HUES6 (cell line): Measurements from ENCODE around the gene FBLN7.
"Not testable (repeated sequence)": the region's sequence is repeated elsewhere in the genome, so short reads cannot be mapped to it uniquely, and the experiment has no call there.

Experiments
- H3K27ac ChIP-seq: 2 replicates; pipeline ENCODE4 v1.7.0; 2013; ENCODE audit warnings: low read depth, mild to moderate bottlenecking, low read length, inconsistent platforms
- H3K27me3 ChIP-seq: 2 replicates; pipeline ENCODE4 v1.6.1; 2013; ENCODE audit warnings: low read length; ENCODE audit not compliant: control insufficient read depth, insufficient read depth
- H3K36me3 ChIP-seq: 2 replicates; pipeline ENCODE4 v1.6.1; 2013; ENCODE audit warnings: low read length; ENCODE audit not compliant: control insufficient read depth, insufficient read depth
- H3K4me1 ChIP-seq: 2 replicates; pipeline ENCODE4 v1.6.1; 2013; ENCODE audit warnings: low read length; ENCODE audit not compliant: control insufficient read depth, insufficient read depth
- H3K4me3 ChIP-seq: 2 replicates; pipeline ENCODE4 v1.5.1; 2013; ENCODE audit warnings: low read depth, low read length
- H3K9ac ChIP-seq: one replicate; pipeline ENCODE4 v1.6.1; 2013; ENCODE audit warnings: mild to moderate bottlenecking, low read length
- H3K9me3 ChIP-seq: 2 replicates; pipeline ENCODE4 v1.6.1; 2013; ENCODE audit warnings: low read depth, low read length; ENCODE audit not compliant: control insufficient read depth, insufficient read depth

Gene FBLN7, protein sequence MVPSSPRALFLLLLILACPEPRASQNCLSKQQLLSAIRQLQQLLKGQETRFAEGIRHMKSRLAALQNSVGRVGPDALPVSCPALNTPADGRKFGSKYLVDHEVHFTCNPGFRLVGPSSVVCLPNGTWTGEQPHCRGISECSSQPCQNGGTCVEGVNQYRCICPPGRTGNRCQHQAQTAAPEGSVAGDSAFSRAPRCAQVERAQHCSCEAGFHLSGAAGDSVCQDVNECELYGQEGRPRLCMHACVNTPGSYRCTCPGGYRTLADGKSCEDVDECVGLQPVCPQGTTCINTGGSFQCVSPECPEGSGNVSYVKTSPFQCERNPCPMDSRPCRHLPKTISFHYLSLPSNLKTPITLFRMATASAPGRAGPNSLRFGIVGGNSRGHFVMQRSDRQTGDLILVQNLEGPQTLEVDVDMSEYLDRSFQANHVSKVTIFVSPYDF

GRCh38 chr2:112138159-112139032 is at the start of gene FBLN7:
Gene FBLN7, plus strand, starts transcription at chr2:112138385. Its CDS starts 271 bp downstream, at chr2:112138656.
- Histone ChIP-seq H3K4me3 (peak within 1 kb of the TSS; percentile 62), H3K9ac (peak within 1 kb of the TSS; percentile 60), H3K27ac (no peak within 1 kb of the TSS)

GRCh38 chr2:112089375-112089774 is 48.8 kb upstream of the FBLN7 start:
- Histone ChIP-seq H3K4me3 (no peak overlapping the region), H3K9ac (no peak overlapping the region), H3K27me3 (no peaks in the 10 kb centered on the region), H3K9me3 (no peaks in the 10 kb centered on the region), H3K4me1 (no peaks in the 10 kb centered on the region; the same call in 1 of the 2 replicates), H3K36me3 (peaks cover 48% of the 10 kb centered on the region), H3K27ac (no peak overlapping the region)

More at GRCh38 chr2:112138159-112139032, at the start of gene FBLN7:
- Histone ChIP-seq H3K9me3 (peaks cover 1% of the 10 kb centered on the region; the same call in 1 of the 2 replicates), H3K27me3 (peaks cover 70% of the 10 kb centered on the region), H3K36me3 (no peaks in the 10 kb centered on the region), H3K4me1 (peaks cover 5% of the 10 kb centered on the region; the same call in 1 of the 2 replicates)

GRCh38 chr2:112092286-112093041 is 45.7 kb upstream of the FBLN7 start:
- Histone ChIP-seq H3K36me3 (peaks cover 28% of the 10 kb centered on the region), H3K4me3 (no peak overlapping the region), H3K27ac (no peak overlapping the region)

DNA sequence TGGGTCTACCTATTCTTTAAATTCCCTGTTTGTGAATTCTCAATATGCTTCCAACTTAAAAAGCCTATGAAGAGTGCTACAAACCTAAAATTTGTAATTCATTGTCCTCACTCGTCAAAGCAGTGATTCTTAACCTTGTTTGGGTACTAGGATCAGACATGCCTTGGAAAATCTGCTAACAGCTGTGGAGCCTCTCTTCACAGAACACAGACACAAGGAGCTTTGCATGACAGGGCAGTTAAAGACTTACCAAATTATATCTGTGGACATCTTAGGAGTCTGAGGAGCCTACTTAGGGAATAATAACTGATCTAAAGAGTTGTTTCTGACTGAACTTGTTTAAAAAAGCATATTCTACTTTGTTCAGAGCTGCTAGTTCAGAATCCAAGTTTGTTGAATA is 45.0 kb upstream of the FBLN7 start:
- Histone ChIP-seq H3K36me3 (peaks cover 22% of the 10 kb centered on the region), H3K27me3 (no peaks in the 10 kb centered on the region), H3K9me3 (no peaks in the 10 kb centered on the region), H3K4me3 (no peak overlapping the region), H3K4me1 (peaks cover 4% of the 10 kb centered on the region; the same call in 1 of the 2 replicates), H3K27ac (0 out of 2 replicates have a peak overlapping the region, but pooled peaks have one; percentile 25), H3K9ac (no peak overlapping the region)

More at GRCh38 chr2:112092286-112093041, 45.7 kb upstream of the FBLN7 start:
- Histone ChIP-seq H3K27me3 (no peaks in the 10 kb centered on the region), H3K4me1 (peaks cover 4% of the 10 kb centered on the region; the same call in 1 of the 2 replicates), H3K9ac (no peak overlapping the region), H3K9me3 (no peaks in the 10 kb centered on the region)

- Histone ChIP-seq H3K9ac (no peak overlapping the region), H3K27me3 (no peaks in the 10 kb centered on the region), H3K9me3 (no peaks in the 10 kb centered on the region), H3K27ac (no peak overlapping the region), H3K4me1 (peaks cover 4% of the 10 kb centered on the region; the same call in 1 of the 2 replicates), H3K4me3 (no peak overlapping the region), H3K36me3 (peaks cover 18% of the 10 kb centered on the region)
Observed at GRCh38 chr2:112095681-112096080, 42.5 kb upstream of the FBLN7 start.

GRCh38 chr2:112096098-112096497 is 42.1 kb upstream of the FBLN7 start:
- H3K4me1 ChIP-seq: peaks cover 4% of the 10 kb centered on the region; the same call in 1 of the 2 replicates
- H3K27me3 ChIP-seq: no peaks in the 10 kb centered on the region

DNA sequence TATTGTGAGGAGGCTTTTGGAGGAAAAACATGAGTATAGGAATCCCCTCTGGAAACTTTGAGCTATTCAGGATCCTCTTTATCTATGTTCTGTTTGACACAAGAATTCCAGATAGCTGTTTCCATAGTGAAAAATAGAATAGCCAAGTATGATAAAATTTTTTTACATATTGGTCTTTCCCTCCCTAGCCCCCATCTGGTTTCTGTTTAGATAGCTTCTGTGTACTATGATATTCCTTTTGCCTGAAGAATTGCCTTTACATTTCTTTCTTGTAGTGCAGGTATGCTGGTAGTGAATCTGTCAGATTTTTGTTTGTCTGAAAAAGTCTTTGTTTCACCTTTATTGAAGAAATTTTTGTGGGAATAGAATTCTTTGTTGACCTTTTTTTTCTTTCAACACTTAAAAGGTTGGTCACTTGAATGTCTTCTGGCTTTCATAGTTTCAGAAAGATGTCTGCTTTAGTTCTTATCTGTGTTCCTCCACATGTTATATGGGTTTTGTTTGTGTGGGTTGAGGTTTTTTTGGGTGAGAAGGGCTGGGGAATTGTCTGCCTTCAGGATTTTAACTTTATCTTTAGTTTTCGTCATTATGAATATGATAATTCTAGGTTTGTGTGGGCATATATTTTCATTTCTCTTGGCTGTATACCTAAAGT is 29.9 kb upstream of the FBLN7 start:
- peaks cover 9% of the 10 kb centered on the region; the same call in 1 of the 2 replicates for H3K9me3 ChIP-seq
- no peaks in the 10 kb centered on the region for H3K4me1 ChIP-seq
- H3K4me3 ChIP-seq: no peak overlapping the region
- no peak overlapping the region for H3K27ac ChIP-seq
- H3K27me3 ChIP-seq: no peaks in the 10 kb centered on the region
- peaks cover 24% of the 10 kb centered on the region for H3K36me3 ChIP-seq
- no peak overlapping the region for H3K9ac ChIP-seq

More at GRCh38 chr2:112096098-112096497, 42.1 kb upstream of the FBLN7 start:
- Histone ChIP-seq H3K36me3 (peaks cover 18% of the 10 kb centered on the region), H3K4me3 (no peak overlapping the region), H3K27ac (peak overlapping the region; percentile 2; the same call in 1 of the 2 replicates), H3K9ac (no peak overlapping the region), H3K9me3 (no peaks in the 10 kb centered on the region)

DNA sequence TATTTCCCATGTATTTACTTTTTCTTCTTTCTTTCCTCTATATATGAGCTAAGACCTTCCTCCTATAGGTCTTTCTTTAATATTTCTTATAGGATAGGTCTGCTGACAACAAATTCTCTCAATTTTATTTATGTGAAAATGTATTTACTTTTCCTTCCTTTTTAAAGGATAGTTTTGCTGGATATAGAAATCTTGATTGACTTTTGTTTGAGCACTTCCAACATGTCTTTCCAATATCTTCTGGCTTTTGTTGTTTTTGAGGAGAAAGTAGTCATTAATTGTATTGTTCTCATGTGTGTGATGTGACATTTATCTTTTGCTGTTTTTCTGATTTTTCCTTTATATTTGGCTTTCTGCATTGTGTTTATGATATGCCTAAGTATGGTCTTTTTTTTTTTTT is 28.9 kb upstream of the FBLN7 start:
- peaks cover 9% of the 10 kb centered on the region; the same call in 1 of the 2 replicates for H3K9me3 ChIP-seq

DNA sequence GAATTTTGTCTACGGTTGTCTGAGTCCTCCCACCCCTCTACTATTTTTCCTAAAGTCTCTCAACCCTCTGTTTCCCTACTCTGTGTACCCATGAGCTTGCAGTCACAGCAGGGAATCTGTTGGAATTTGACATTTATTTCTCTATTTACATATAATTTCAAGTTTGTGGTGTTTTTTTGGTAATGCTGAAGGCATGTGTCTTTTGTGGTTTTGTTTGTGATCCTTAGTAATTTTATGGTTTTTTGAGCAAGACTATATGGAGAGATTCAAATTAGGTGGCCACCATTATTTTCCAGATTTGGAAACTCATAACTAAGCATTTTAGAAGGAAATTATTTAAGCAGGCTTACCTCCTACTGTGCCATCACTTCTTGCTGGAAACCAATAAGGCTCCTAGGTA is 27.2 kb upstream of the FBLN7 start:
- H3K27me3 ChIP-seq: no peaks in the 10 kb centered on the region
- H3K9me3 ChIP-seq: peaks cover 9% of the 10 kb centered on the region; the same call in 1 of the 2 replicates
- no peak overlapping the region for H3K9ac ChIP-seq
- peaks cover 22% of the 10 kb centered on the region for H3K36me3 ChIP-seq
- H3K4me1 ChIP-seq: no peaks in the 10 kb centered on the region
- no peak overlapping the region for H3K4me3 ChIP-seq
- no peak overlapping the region for H3K27ac ChIP-seq

More for the DNA sequence above, 28.9 kb upstream of the FBLN7 start:
- Histone ChIP-seq H3K36me3 (peaks cover 24% of the 10 kb centered on the region), H3K27me3 (no peaks in the 10 kb centered on the region), H3K9ac (no peak overlapping the region), H3K27ac (no peak overlapping the region), H3K4me3 (no peak overlapping the region), H3K4me1 (no peaks in the 10 kb centered on the region)

- not testable (repeated sequence) for H3K9ac ChIP-seq, H3K27me3 ChIP-seq, H3K4me1 ChIP-seq, H3K27ac ChIP-seq, H3K4me3 ChIP-seq, H3K9me3 ChIP-seq
- peaks cover 22% of the 10 kb centered on the region for H3K36me3 ChIP-seq
Observed at GRCh38 chr2:112113354-112113753, 24.8 kb upstream of the FBLN7 start.
